IPS DF 6.9 (cell line): Measurements from ENCODE around the gene NBPF14.
"Not testable (repeated sequence)": the region's sequence is repeated elsewhere in the genome, so short reads cannot be mapped to it uniquely, and the experiment has no call there.

Experiments used
- DNase-seq: peaks from one replicate; pipeline ENCODE4 v3.0.0-alpha.2; 2013; ENCODE audit warnings: low read depth, low spot score
- H3K27ac ChIP-seq: one replicate; pipeline ENCODE4 v1.5.1; 2013; ENCODE audit warnings: low read length, control low read depth
- H3K27me3 ChIP-seq: 2 replicates; pipeline ENCODE4 v1.6.1; 2013; ENCODE audit warnings: mild to moderate bottlenecking, low read length; ENCODE audit not compliant: control insufficient read depth, insufficient read depth
- H3K36me3 ChIP-seq: 2 replicates; pipeline ENCODE4 v1.6.1; 2013; ENCODE audit warnings: low read length; ENCODE audit not compliant: control insufficient read depth, insufficient read depth
- H3K4me1 ChIP-seq: 2 replicates; pipeline ENCODE4 v1.6.1; 2013; ENCODE audit warnings: low read length; ENCODE audit not compliant: control insufficient read depth, insufficient read depth
- H3K4me3 ChIP-seq: 2 replicates; pipeline ENCODE4 v1.5.1; 2013; ENCODE audit warnings: mild to moderate bottlenecking, low read length
- H3K9me3 ChIP-seq: 2 replicates; pipeline ENCODE4 v1.6.1; 2013; ENCODE audit warnings: low read length, inconsistent platforms; ENCODE audit not compliant: control insufficient read depth, insufficient read depth
- WGBS: extraction: QIAGEN DNeasy Blood & Tissue Kit; methylation state at CpG from one replicate; pipeline ENCODE4 v1.1.7; 2013; ENCODE audit warnings: mixed read lengths, missing lambda C conversion rate; ENCODE audit not compliant: insufficient read length, insufficient coverage; 5-methylcytosine and 5-hydroxymethylcytosine counted together

The NBPF14 gene, protein sequence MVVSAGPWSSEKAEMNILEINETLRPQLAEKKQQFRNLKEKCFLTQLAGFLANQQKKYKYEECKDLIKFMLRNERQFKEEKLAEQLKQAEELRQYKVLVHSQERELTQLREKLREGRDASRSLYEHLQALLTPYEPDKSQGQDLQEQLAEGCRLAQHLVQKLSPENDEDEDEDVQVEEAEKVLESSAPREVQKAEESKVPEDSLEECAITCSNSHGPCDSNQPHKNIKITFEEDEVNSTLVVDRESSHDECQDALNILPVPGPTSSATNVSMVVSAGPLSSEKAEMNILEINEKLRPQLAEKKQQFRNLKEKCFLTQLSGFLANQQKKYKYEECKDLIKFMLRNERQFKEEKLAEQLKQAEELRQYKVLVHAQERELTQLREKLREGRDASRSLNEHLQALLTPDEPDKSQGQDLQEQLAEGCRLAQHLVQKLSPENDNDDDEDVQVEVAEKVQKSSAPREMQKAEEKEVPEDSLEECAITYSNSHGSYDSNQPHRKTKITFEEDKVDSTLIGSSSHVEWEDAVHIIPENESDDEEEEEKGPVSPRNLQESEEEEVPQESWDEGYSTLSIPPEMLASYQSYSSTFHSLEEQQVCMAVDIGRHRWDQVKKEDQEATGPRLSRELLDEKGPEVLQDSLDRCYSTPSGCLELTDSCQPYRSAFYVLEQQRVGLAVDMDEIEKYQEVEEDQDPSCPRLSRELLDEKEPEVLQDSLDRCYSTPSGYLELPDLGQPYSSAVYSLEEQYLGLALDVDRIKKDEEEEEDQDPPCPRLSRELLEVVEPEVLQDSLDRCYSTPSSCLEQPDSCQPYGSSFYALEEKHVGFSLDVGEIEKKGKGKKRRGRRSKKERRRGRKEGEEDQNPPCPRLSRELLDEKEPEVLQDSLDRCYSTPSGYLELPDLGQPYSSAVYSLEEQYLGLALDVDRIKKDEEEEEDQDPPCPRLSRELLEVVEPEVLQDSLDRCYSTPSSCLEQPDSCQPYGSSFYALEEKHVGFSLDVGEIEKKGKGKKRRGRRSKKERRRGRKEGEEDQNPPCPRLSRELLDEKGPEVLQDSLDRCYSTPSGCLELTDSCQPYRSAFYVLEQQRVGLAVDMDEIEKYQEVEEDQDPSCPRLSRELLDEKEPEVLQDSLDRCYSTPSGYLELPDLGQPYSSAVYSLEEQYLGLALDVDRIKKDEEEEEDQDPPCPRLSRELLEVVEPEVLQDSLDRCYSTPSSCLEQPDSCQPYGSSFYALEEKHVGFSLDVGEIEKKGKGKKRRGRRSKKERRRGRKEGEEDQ (N-terminal part only)

DNA sequence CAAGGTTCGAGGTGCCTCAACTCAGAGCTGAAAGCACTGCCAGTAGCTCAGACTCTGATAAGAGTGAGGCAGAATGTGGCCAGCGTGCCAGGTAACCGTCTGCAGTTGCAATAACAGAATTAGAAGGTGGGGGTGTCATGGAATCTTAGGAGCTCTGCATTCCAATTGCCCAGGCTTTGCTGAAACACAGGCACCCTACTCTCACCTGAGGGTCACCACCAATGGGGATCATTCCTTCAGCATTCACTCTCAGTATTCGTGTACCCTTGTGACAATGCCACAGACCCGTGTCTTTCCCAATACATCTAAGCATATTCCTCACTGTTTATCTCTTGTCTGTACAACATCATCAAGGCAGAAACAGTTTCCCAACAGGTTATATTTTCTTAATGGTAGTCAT lies at the start of gene NBPF14:
NBPF14 (minus strand) TSS at position 101 of the 400 bp plus-strand sequence. CDS start 294 bp downstream, outside the sequence.
- H3K4me3 ChIP-seq, H3K27ac ChIP-seq, H3K36me3 ChIP-seq, H3K4me1 ChIP-seq, H3K27me3 ChIP-seq, H3K9me3 ChIP-seq, DNase-seq: not testable (repeated sequence)
- no CpG with 5 or more reads among the region's 5 CpGs for WGBS

DNA sequence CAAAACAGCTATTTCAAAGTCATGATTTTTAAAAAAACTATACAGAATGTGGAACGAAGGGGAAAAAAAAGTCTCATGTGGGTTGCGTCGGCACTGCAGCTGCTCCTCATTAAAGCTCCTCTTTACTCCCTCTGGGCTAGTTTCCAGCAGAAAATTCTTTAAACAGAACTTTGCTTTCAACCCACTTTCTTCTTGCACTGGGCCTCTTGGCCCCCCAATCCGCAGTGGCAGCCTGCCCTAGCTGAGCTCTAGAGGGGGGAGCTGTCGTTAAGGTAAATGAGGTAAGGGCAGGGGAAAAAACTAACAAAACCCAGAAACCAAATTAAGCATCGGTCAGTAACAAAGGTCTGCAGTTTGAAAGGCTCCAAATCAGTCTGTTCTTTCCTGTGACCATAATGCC lies 29.6 kb upstream of the NBPF14 start:
- not testable (repeated sequence) for H3K9me3 ChIP-seq

DNA sequence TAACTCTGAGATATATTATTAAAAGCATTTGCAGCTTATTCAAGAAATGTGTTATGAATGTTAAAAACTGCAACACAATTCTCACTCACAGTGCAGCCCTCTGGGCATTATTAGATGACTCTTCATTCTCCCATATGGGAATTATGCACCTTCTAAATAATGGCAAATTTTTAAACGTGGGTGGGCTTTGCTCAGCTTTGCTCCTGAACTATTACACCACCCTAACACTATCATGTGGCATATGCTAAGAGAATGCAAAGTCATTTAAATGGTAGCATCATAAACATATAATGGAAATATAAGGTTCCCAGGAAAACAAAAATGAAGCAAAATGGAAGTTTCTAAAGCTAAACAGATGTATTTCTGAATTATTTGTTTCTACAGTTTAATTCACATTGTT lies 22.4 kb upstream of the NBPF14 start:
- not testable (repeated sequence) for H3K4me1 ChIP-seq, H3K27ac ChIP-seq, H3K9me3 ChIP-seq, H3K4me3 ChIP-seq, H3K36me3 ChIP-seq, H3K27me3 ChIP-seq, DNase-seq
- no CpG with 5 or more reads among the region's 1 CpG for WGBS

More for the DNA sequence above, 29.6 kb upstream of the NBPF14 start:
- no CpG with 5 or more reads among the region's 6 CpGs for WGBS
- not testable (repeated sequence) for H3K27ac ChIP-seq, H3K27me3 ChIP-seq, H3K36me3 ChIP-seq, H3K4me1 ChIP-seq, DNase-seq, H3K4me3 ChIP-seq

DNA sequence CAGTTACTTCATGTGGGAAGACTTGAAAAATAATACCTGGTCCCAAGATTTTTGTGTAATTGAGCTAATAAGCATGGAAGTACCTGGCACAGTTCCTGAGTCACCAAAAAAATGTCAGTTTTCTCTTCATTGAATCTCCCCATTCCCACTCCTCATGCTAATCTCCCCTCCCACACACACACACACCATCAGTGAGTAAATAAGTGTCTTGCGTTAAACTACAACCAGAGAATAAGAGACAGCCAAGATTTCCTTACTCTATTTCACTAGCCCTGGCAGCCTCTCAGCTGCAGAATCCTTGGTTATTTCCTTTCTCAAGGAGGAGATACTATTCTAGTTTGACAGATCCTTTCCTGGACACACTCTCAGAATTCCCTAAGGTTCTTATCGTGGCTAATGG lies 9.5 kb upstream of the NBPF14 start:
- H3K27me3 ChIP-seq, H3K4me3 ChIP-seq, H3K36me3 ChIP-seq, DNase-seq, H3K9me3 ChIP-seq, H3K4me1 ChIP-seq, H3K27ac ChIP-seq: not testable (repeated sequence)
- no CpG with 5 or more reads among the region's 2 CpGs for WGBS

DNA sequence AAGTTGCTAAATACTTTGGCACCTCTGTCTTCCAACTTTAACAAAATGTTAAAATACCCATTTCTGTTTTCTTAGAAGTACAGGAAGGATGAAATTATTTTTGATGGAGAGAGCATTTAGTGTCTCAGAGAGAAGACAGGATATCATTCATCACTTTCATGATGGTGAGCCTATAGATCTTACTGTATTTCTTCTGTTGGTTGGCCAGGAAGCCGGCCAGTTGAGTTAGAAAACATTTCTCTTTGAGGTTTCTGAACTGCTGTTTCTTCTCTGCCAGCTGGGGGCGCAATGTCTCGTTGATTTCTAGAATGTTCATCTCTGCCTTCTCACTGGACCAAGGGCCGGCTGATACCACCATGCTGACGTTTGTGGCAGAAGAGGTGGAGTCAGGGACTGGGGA lies 451 bp downstream of the NBPF14 start:
- not testable (repeated sequence) for H3K27ac ChIP-seq, H3K4me3 ChIP-seq, H3K9me3 ChIP-seq, H3K36me3 ChIP-seq, DNase-seq, H3K4me1 ChIP-seq, H3K27me3 ChIP-seq
- no CpG with 5 or more reads among the region's 5 CpGs for WGBS

DNA sequence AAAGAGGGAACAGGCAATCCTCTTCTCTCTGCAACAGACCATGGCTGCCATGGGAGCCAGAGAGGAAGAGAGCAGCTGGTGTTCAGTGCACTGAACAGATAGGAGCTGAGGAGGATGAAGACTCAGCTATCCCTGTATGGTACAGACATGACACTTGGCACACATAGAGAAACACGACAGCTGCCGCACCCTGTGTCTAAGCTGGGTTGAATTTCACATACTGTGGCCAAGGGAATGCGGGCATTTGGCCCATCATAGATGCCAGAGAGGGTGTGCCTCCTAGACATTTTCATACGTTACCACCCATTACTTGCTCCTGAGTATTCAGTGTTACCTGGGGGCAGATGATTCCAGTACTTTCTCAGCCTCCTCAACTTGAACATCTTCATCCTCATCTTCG lies 4.7 kb downstream of the NBPF14 start:
- not testable (repeated sequence) for H3K4me1 ChIP-seq, H3K4me3 ChIP-seq, H3K27ac ChIP-seq, H3K27me3 ChIP-seq, H3K9me3 ChIP-seq, DNase-seq, H3K36me3 ChIP-seq
- no CpG with 5 or more reads among the region's 5 CpGs for WGBS

DNA sequence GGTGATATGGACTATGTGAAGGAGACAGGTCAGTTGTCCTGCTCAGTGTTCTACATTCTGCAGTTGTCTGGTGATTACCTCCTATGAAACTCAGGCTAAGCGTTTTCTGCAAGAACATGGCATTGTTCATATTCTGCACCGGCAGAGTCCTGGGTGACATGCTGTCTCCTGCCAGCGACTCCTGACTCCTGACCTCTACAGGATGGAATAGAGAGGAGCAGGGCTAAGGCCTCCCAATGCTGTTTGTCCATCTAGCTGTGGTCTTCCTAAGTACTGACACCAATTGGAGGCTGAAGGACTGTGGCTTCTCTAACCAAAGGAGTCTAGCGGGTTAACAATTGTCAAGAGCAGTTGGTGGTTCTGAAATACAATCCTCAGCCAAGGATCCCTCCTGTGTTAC lies 63.7 kb downstream of the NBPF14 start:
- not testable (repeated sequence) for H3K27me3 ChIP-seq, H3K9me3 ChIP-seq, DNase-seq, H3K4me1 ChIP-seq, H3K27ac ChIP-seq, H3K4me3 ChIP-seq, H3K36me3 ChIP-seq
- WGBS, result no CpG with 5 or more reads among the region's 4 CpGs

DNA sequence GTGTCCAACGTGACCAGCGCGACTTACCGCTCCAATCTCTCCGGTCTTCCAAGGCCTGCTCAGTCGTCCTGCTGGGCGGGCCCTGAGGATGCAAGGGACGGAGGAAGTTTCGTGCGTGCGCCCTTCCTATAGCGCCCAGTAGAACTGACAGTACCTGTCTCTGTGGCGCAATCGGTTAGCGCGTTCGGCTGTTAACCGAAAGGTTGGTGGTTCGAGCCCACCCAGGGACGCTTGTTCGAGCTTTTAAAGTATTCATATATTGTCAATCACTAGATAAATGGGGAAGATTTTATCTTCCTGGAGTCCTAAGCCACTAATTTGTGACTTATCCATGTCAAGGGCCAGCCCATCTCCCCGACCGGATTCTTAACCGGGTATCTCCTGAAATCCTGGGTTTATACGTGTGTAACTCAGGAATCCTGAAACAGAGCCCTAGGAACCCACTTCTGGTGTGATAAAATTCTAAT lies 66.7 kb downstream of the NBPF14 start:
- H3K27ac ChIP-seq, H3K9me3 ChIP-seq, H3K4me3 ChIP-seq, H3K4me1 ChIP-seq, H3K36me3 ChIP-seq, H3K27me3 ChIP-seq, DNase-seq: not testable (repeated sequence)
- no CpG with 5 or more reads among the region's 25 CpGs for WGBS

DNA sequence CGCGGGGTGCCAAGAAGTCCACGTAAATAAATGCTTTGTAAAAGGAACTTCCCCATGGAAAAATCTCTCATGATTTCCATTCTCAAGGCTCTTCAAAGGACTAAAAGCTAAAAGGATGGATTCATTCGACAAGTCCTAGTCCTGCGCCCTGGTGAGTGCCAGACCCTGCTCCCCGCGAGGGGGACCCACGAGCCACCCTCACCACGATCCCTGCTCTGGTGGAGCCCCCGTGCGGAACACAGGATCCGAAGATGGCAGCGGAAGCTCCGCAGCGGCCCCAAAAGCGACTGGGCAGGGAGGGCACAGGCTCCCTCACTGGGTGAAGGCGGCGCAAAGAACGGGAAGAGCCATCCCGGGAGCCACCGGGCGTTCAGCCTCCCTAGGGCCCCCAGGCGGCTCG lies 67.2 kb downstream of the NBPF14 start:
- not testable (repeated sequence) for H3K4me1 ChIP-seq, H3K27ac ChIP-seq, H3K27me3 ChIP-seq, H3K4me3 ChIP-seq, H3K9me3 ChIP-seq, H3K36me3 ChIP-seq, DNase-seq
- no CpG with 5 or more reads among the region's 24 CpGs for WGBS

DNA sequence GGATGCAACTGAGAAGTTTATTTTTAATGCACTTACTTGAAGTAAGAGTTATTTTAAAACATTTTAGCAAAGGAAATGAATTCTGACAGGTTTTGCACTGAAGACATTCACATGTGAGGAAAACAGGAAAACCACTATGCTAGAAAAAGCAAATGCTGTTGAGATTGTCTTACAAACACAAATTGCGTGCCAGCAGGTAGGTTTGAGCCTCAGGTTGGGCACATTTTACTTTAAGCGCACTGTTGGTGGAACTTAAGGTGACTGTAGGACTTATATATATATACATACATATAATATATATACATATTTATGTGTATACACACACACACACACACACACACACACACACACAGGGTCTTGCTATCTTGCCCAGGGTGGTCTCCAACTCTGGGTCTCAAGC lies 69.2 kb downstream of the NBPF14 start:
- not testable (repeated sequence) for H3K27ac ChIP-seq, H3K27me3 ChIP-seq, H3K36me3 ChIP-seq, H3K4me1 ChIP-seq, DNase-seq, H3K4me3 ChIP-seq, H3K9me3 ChIP-seq
- no CpG with 5 or more reads among the region's 2 CpGs for WGBS
